SW480 (cell line): Measurements from ENCODE around the gene ASF1B.
"Not testable (repeated sequence)": the region's sequence is repeated elsewhere in the genome, so short reads cannot be mapped to it uniquely, and the experiment has no call there.

Source experiments
- DNase-seq: peaks from one replicate; pipeline ENCODE4 v3.0.0-alpha.2; 2016; ENCODE audit warnings: low spot score

The ASF1B gene

GRCh38 chr19:14159059-14159458, 22.7 kb upstream of the ASF1B start:
- no peak for DNase-seq

DNA sequence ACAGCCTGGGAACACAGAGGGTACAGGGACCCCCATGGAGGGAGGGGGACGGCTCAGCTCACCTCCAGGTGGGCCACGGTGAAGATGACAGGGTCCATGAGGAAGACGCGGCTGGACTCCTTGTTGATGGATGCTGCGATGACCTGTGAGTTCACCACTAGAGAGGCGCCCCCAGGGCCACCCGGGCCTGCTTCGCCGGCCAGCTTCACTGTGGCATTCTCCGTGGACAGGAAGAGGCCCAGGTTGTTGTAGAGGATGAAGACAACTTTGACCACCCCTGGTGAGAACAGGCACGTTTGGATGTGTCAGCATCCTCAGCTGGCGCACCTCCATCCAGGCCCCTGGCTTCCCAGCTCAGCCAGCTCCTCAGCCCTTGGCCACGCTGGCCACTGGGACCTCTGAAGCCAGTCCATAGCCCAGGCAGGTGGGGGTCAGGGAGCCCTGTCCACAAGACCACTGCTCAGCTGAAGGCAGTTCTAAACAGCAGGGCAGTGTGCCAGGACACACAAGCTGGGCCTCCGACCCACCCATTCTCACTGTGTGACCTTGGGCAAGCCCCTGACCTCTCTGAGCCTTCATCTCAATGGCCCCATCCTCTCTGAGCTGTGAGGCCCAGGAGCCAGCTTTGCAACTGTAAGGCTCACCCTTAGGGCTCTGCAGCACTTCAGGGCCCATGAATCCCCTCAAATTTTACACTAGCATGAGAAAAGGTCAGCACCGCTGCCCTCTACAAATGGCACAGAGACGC, 22.1 kb upstream of the ASF1B start:
- DNase-seq: no peak

GRCh38 chr19:14156971-14157717, 20.8 kb upstream of the ASF1B start:
- no peak for DNase-seq

DNA sequence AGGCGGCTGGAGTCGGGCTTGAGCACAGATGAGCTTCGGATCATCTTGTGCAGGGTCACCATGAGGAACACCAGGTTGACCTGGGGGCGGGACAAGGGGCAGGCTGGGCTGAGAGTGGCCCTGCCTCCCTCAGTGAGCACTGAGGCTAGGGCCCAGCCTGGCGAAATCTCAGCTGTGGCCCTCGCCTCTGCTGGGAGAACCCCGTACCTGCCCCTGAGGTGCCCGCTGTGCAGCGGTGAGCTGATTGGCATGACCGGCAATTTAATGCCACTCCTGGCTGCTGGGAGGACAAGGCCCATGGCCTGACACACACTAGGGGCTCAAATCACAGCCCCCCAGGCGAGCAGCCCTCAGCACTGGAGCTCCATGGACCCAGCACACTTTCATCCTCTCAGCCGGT, 19.7 kb upstream of the ASF1B start:
- DNase-seq: no peak

DNA sequence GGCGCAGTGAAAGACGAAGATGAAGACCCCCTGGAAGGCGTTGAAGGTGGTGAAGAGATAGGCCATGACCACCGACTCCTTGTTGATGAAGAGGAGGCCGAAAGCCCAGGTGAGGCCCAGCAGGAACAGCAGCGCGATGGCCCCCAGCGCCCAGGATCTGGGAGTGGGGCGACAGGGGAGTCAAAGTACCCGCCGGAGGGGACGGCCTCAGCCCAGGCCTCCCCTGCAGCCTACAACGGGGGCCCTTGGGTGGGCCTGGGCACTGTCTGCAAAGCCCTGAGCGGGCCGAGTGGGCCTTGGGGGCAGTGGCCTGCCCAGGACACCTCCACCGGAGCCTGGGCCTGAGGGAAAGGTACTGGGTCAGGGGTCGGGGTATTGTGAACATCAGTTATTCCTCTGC, 19.0 kb upstream of the ASF1B start:
- no peak for DNase-seq

DNA sequence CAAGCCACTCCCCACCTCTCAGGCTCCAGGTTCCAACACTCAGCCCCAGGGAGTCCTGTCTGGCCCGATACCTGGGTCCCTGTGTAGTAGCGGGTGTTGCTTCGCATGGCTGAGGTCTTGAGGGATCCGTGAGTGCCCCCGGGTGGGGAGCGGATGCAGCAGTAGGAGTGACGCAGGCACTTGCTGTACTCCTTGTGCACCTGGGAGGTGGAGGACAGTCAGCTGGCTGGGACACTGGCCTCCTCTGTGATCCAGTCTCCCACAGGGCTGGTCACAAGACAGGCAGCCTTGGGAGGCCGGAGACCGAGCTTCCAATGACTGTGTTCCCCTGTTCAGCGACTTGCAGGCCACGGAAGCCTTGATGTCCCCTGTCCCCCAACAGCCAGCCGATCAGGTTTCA, 16.3 kb upstream of the ASF1B start:
- no peak for DNase-seq

GRCh38 chr19:14150770-14151661, 14.6 kb upstream of the ASF1B start:
- DNase-seq: no peak

- DNase-seq: no peak
These were observed 13.8 kb upstream of the ASF1B start for GRCh38 chr19:14150041-14150769.

GRCh38 chr19:14149509-14149994, 13.2 kb upstream of the ASF1B start:
- DNase-seq: no peak

- DNase-seq: no peak
These were observed 12.5 kb upstream of the ASF1B start for GRCh38 chr19:14148751-14149410.

DNA sequence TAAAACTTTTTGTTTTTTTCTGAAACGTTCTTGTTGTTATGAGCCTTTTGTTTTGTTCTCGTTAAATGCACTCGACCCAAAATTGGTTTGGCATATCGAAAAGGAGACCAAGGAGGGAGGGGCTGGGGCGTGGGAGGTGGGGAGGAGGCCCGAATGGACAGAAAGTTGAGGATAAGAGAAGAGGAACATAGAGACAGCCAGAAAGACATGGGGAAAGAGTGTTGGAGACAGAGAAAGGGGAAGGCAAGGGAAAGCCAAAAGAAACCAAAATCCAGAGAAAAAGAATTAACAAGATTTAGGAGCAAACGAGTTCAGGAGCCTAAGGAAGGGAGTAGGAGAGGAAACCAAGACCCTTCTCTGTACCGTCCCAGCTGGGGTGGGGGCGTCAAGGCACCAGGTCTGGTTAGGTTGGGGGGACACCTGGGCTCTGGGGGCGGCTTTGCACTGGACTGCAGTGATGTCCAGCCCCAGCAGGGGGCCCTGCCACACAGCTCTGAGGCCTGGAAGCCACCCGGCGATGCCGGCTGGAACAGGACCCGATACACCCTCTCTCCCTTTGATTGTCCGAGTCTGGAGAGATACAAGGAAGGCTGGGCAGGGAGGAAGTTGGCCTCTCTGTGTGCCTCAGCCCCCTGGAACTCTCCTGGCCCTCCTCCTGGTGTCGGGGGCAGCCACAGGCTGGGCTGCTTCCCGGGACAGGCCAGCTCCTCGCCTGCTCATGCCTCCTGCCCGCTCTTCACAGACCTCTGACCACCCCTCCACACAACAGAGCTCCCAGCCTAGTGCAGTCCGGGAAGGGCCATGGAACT, 11.6 kb upstream of the ASF1B start:
- DNase-seq: peak; percentile 56

DNA sequence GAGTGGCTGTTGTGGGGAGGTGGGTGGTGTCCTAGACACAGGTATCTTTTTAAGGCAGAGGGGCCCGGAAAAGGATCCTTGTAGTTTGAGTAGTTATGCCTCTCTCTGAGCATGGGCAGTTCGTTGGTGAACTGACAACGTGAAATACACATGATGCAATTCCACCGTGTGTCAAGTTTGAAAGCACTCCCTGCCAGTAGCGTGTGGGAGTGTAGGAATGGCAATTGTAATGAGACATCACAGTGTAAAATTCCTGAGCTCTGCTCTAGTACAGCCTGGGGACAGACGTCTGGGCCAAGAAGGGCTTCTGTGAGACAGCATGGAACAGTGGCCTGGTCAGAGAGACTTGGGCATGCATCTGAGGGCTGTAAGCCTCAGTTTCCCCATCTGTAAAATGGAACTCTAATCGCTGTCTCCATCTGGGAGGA, 10.4 kb upstream of the ASF1B start:
- DNase-seq: peak; percentile 51

GRCh38 chr19:14146169-14146568, 9.8 kb upstream of the ASF1B start:
- DNase-seq: not testable (repeated sequence)

DNA sequence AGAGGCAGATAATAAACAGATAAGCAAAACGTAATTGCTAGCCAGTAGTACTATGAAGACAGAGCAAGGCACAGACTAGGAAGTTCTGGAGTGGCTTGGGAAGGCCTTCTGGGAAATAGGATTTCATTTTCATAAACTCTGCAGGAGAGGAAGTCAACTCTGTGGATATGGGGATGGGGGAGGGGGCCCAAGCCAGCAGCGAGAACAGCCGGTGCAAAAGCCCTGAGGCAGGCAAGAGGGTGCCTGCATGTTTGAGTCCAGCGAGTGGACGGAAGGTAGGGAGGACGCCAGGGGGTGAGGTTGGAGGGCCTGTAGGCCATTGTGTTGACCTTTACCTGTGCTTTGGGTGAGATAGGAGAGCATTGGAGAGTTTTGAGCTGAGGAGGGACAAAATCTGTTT, 9.0 kb upstream of the ASF1B start:
- no peak for DNase-seq

GRCh38 chr19:14142262-14143190, 6.1 kb upstream of the ASF1B start:
- no peak for DNase-seq

DNA sequence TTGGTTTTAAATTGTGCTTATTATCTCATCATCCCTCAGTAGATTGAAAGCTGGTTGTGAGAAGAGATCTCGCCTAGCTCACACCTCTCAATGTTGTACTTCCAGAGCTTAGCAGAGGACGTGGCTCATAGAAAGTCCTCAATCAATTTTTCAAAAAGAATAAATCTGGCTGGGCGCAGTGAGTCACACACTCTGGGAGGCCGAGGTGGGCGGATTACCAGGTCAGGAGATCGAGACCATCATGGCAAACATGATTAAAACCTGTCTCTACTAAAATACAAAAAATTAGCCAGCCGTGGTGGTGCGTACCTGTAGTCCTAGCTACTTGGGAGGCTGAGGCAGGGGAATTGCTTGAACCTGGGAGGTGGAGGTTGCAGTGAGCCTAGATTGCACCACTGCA, 4.7 kb upstream of the ASF1B start:
- DNase-seq: no peak

- no peak for DNase-seq
These were observed 3.6 kb upstream of the ASF1B start for GRCh38 chr19:14139944-14140343.

DNA sequence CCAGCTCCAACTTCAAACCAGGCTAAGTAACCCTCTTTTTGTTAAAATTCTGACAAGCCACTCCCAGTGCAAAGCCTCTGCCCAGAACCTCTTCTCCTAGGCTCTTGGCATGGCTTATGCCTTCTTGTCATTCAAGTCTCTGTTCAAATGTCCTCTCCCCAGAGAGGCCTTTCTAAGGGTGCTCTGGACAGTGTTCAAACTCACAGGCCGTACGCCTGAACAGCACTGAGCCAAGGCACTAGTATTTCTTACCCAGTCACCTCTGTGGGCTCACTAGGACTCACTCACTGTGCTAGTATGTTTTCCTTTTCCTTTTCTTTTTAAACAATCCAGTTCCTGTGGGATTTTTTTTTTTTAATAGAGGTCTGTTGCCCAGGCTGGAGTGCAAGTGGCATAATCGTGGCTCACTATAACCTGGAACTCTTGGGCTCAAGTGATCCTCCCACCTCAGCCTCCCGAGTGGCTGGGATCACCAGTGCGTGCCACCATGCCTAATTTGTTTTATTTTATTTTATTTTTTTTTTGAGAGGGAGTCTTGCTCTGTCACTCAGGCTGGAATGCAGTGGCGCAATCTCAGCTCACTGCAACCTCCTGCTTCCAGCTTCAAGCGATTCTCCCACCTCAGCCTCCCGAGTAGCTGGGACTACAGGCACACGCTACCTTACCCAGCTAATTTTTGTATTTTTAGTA, 2.3 kb upstream of the ASF1B start:
- no peak for DNase-seq
